H1 (cell line): ENCODE data around the gene FHIP1B. TPM values are rescaled to one million over a fixed set of nuclear protein-coding genes. Genes with fewer than 3 reads are reported as not detected.

Experiments
- CTCF ChIA-PET: fragments of 300-600 bp; sonication (Branson Sonifier 250); formaldehyde crosslinking; loops from one replicate; lab custom pipeline; 2021; ENCODE audit not compliant: partially characterized antibody; lab: Charles Lee
- POLR2A ChIA-PET: fragments of 300-600 bp; sonication (Branson Sonifier 250); formaldehyde crosslinking; loops from one replicate; lab custom pipeline; 2021; ENCODE audit warnings: inconsistent platforms; ENCODE audit not compliant: partially characterized antibody; lab: Charles Lee
- DNase-seq, 2 experiments: peaks; one replicate each; pipeline versions ENCODE4 v3.0.0 to v3.0.0-alpha.2; 2010 to 2022; ENCODE audit warnings: low spot score in 2 of 2, low read depth in 1 of 2, mixed read lengths in 1 of 2
- FAIRE-seq: peaks from 2 replicates; lab custom pipeline; 2011; peaks lifted over from hg19 to GRCh38; lab: Jason Lieb, UNC
- H2AFZ ChIP-seq: 2 replicates; pipeline ENCODE4 v1.8.1; 2012; ENCODE audit warnings: low read length, inconsistent platforms
- H2AK5ac ChIP-seq: 2 replicates; pipeline ENCODE4 v1.6.1; 2013; ENCODE audit warnings: low read depth, low read length
- H2BK120ac ChIP-seq: replicated peaks from 2 replicates; pipeline ENCODE3; 2013; ENCODE audit warnings: low read depth, low read length, inconsistent platforms
- H2BK12ac ChIP-seq: 2 replicates; pipeline ENCODE4 v1.6.1; 2013; ENCODE audit warnings: low read depth, low read length
- H2BK15ac ChIP-seq: 2 replicates; pipeline ENCODE4 v1.6.1; 2013; ENCODE audit warnings: low read length
- H2BK20ac ChIP-seq: 2 replicates; pipeline ENCODE4 v1.6.1; 2013; ENCODE audit warnings: low read length
- H2BK5ac ChIP-seq: 2 replicates; pipeline ENCODE4 v1.6.1; 2013; ENCODE audit warnings: low read depth, low read length
- H3K14ac ChIP-seq: 2 replicates; pipeline ENCODE4 v1.6.1; 2013; ENCODE audit warnings: inconsistent platforms; ENCODE audit not compliant: insufficient read length
- H3K18ac ChIP-seq: 2 replicates; pipeline ENCODE4 v1.6.1; 2013; ENCODE audit warnings: low read length; ENCODE audit errors: extremely low read depth
- H3K23ac ChIP-seq: 2 replicates; pipeline ENCODE4 v1.6.1; 2013; ENCODE audit warnings: inconsistent platforms; ENCODE audit not compliant: insufficient read length
- H3K23me2 ChIP-seq: 2 replicates; pipeline ENCODE4 v1.6.1; 2013; ENCODE audit warnings: low read depth, low read length
- H3K27ac ChIP-seq: 2 replicates; pipeline ENCODE4 v1.6.1; 2011; ENCODE audit warnings: low read depth, low read length, inconsistent platforms
- H3K27me3 ChIP-seq, 4 experiments: replicated peaks in 1 of 4; 1 replicate in 1 of 4; 2 replicates in 3 of 4; pipeline versions ENCODE4 v1.6.1 to v1.8.1; 2011 to 2013; ENCODE audit warnings: low read length in 3 of 4, mild to moderate bottlenecking in 3 of 4, inconsistent platforms in 2 of 4, mixed read lengths in 2 of 4, moderate library complexity in 1 of 4; ENCODE audit not compliant: control insufficient read depth in 3 of 4, insufficient read depth in 3 of 4; ENCODE audit errors: extremely low read depth in 1 of 4
- H3K36me3 ChIP-seq, 4 experiments: 2 replicates each; pipeline versions ENCODE4 v1.6.1 to v1.8.1; 2011 to 2013; ENCODE audit warnings: mild to moderate bottlenecking in 4 of 4, low read length in 3 of 4, moderate library complexity in 2 of 4, control low read depth in 1 of 4, inconsistent platforms in 1 of 4; ENCODE audit not compliant: insufficient read depth in 4 of 4, control insufficient read depth in 2 of 4
- H3K4ac ChIP-seq: replicated peaks from 2 replicates; pipeline ENCODE3; 2013; ENCODE audit warnings: low read length, low read depth, mixed read lengths, inconsistent platforms; ENCODE audit not compliant: insufficient read length
- H3K4me1 ChIP-seq, 4 experiments: replicated peaks in 1 of 4; 1 replicate in 1 of 4; 2 replicates in 3 of 4; pipeline versions ENCODE4 v1.6.1 to v1.8.1; 2011 to 2013; ENCODE audit warnings: low read length in 3 of 4, inconsistent platforms in 2 of 4, mixed read lengths in 1 of 4; ENCODE audit not compliant: insufficient read depth in 4 of 4, control insufficient read depth in 3 of 4
- H3K4me2 ChIP-seq, 2 experiments: 2 replicates each; pipeline versions ENCODE4 v1.6.1 to v1.8.1; 2011 to 2013; ENCODE audit warnings: low read depth in 2 of 2, low read length in 2 of 2, control low read depth in 1 of 2, inconsistent platforms in 1 of 2, mild to moderate bottlenecking in 1 of 2; ENCODE audit not compliant: insufficient read depth in 1 of 2
- H3K4me3 ChIP-seq, 4 experiments: fragments of 200-600, 300-600 bp in 1 of 4; sonication (generic), shearing (Covaris generic), sonication (Bioruptor Twin) in 1 of 4; 2 replicates each; pipeline versions ENCODE4 v1.5.1 to v1.8.1; 2011 to 2016; ENCODE audit warnings: low read length in 4 of 4, low read depth in 3 of 4, control low read depth in 2 of 4, inconsistent platforms in 2 of 4, mild to moderate bottlenecking in 2 of 4, mixed read lengths in 1 of 4, moderate library complexity in 1 of 4; ENCODE audit not compliant: insufficient read depth in 2 of 4; ENCODE audit errors: extremely low read depth in 1 of 4
- H3K56ac ChIP-seq: replicated peaks from 2 replicates; pipeline ENCODE3; 2013; ENCODE audit warnings: low read depth, mild to moderate bottlenecking, mixed read lengths, low read length, inconsistent platforms; ENCODE audit not compliant: insufficient read length
- H3K79me1 ChIP-seq: 2 replicates; pipeline ENCODE4 v1.6.1; 2013; ENCODE audit warnings: low read depth, low read length, control low read depth
- H3K79me2 ChIP-seq, 2 experiments: 2 replicates each; pipeline versions ENCODE4 v1.6.1 to v1.8.1; 2012 to 2013; ENCODE audit warnings: low read length in 2 of 2, mild to moderate bottlenecking in 2 of 2, inconsistent platforms in 1 of 2; ENCODE audit not compliant: insufficient read depth in 2 of 2, control insufficient read depth in 1 of 2
- H3K9ac ChIP-seq, 4 experiments: replicated peaks in 1 of 4; 1 replicate in 1 of 4; 2 replicates in 3 of 4; pipeline versions ENCODE4 v1.6.1 to v1.8.1; 2011 to 2013; ENCODE audit warnings: low read depth in 3 of 4, low read length in 3 of 4, control low read depth in 2 of 4, mild to moderate bottlenecking in 2 of 4, moderate library complexity in 2 of 4, inconsistent platforms in 1 of 4; ENCODE audit errors: extremely low read depth in 1 of 4
- H3K9me3 ChIP-seq, 2 experiments: 2 replicates each; pipeline versions ENCODE4 v1.6.1 to v1.8.1; 2012 to 2013; ENCODE audit warnings: mild to moderate bottlenecking in 2 of 2, moderate library complexity in 2 of 2, control low read depth in 1 of 2, inconsistent platforms in 1 of 2, low read depth in 1 of 2, low read length in 1 of 2, mixed read lengths in 1 of 2; ENCODE audit not compliant: insufficient read depth in 2 of 2
- H4K20me1 ChIP-seq, 2 experiments: replicated peaks in 1 of 2; 2 replicates each; pipeline versions ENCODE3 to v1.8.1; 2011 to 2013; ENCODE audit warnings: inconsistent platforms in 2 of 2, low read length in 2 of 2, mild to moderate bottlenecking in 1 of 2; ENCODE audit not compliant: insufficient read depth in 2 of 2, control insufficient read depth in 1 of 2
- H4K5ac ChIP-seq: 2 replicates; pipeline ENCODE4 v1.6.1; 2013; ENCODE audit warnings: low read length, low read depth, mixed read lengths, inconsistent platforms; ENCODE audit not compliant: insufficient read length
- H4K8ac ChIP-seq: 2 replicates; pipeline ENCODE4 v1.8.0; 2013; ENCODE audit warnings: mild to moderate bottlenecking, moderate library complexity, low read length, inconsistent platforms; ENCODE audit not compliant: insufficient read depth; ENCODE audit errors: extremely low read depth
- H4K91ac ChIP-seq: replicated peaks from 2 replicates; pipeline ENCODE3; 2013; ENCODE audit warnings: low read length, mixed read lengths, inconsistent platforms; ENCODE audit not compliant: insufficient read length
- SIX5 ChIP-seq: IDR thresholded peaks from 2 replicates; pipeline ENCODE4 v1.6.1; 2011; ENCODE audit warnings: mild to moderate bottlenecking, low read depth, low read length
- WGBS, 2 experiments: shearing (Covaris generic) in 1 of 2; methylation state at CpG; one replicate each; pipeline versions ENCODE4 v1.1.6 to v1.1.7; 2013 to 2015; ENCODE audit warnings: low lambda C conversion rate in 2 of 2, mixed read lengths in 2 of 2, inconsistent platforms in 1 of 2, low coverage in 1 of 2, missing lambda C conversion rate in 1 of 2; ENCODE audit not compliant: insufficient replicate concordance in 2 of 2, insufficient coverage in 1 of 2, insufficient read length in 1 of 2; ENCODE audit errors: extremely low coverage in 1 of 2, missing lambda C conversion rate in 1 of 2; 5-methylcytosine and 5-hydroxymethylcytosine counted together
- polyA plus RNA-seq, 7 experiments: library from polyadenylated mRNA; depleted of rRNA in 3 of 7; stranded (reverse) in 5 of 7; unstranded in 2 of 7; fragments of >200 nt in 5 of 7; fragments of 200-250 nt in 2 of 7; gene quantifications; 1 replicate in 5 of 7; 2 replicates in 1 of 7; 4 replicates in 1 of 7; pipeline versions ENCODE4 v1.2.1 to v1.2.3, GENCODE V29; 2011 to 2013; ENCODE audit warnings: missing spikeins in 2 of 7, mixed read lengths in 2 of 7
- total RNA-seq: library from RNA; stranded (reverse); fragmentation: NEBNext Ultra II Directional; extraction: Animal tissue kit (Norgen Biotek cat#: 25700); gene quantifications from 2 replicates; pipeline ENCODE4 v1.2.1, GENCODE V29; 2021

FHIP1B gene
- total and polyA plus RNA-seq, 2 of the 8 experiments (the other 6 are each of a cell fraction or from before 2014, with no cell fraction given) = 16.8 to 41.9 TPM

GRCh38 chr11:6196396-6196795, 38.0 kb downstream of the FHIP1B start:
- Histone ChIP-seq H3K4me2 (no peak overlapping the region), H3K9ac (no peak overlapping the region), H4K8ac (no peak overlapping the region), H3K27ac (no peak overlapping the region), H4K91ac (no peak overlapping the region), H3K79me2 (no peaks in the 10 kb centered on the region), H2BK20ac (no peak overlapping the region), H4K5ac (no peak overlapping the region), H3K36me3 (no peaks in the 10 kb centered on the region; a peak in 1 of 8 replicates), H3K4ac (no peak overlapping the region), H2AFZ (no peak overlapping the region), H2BK15ac (no peak overlapping the region)
- CTCF ChIA-PET = interaction anchor here (1.2 kb wide), 1 partner anchor 54 kb away, joined by 3 read pairs; no protein-coding TSS in a partner anchor
- no peak for DNase-seq
- TF ChIP-seq SIX5 = no peak
- TF ChIP-seq, all 59 proteins: peak for 0
- Histone ChIP-seq H3K14ac (no peak overlapping the region), H3K79me1 (no peaks in the 10 kb centered on the region), H3K4me3 (no peak overlapping the region), H3K27me3 (no peaks in the 10 kb centered on the region), H3K18ac (no peak overlapping the region), H3K23ac (no peak overlapping the region), H2AK5ac (no peak overlapping the region), H3K4me1 (peaks cover 0 to 3% (median 1%) of the 10 kb centered on the region in 4 experiments; a peak in 2 of 7 replicates), H3K23me2 (no peaks in the 10 kb centered on the region), H3K9me3 (no peaks in the 10 kb centered on the region; a peak in 1 of 4 replicates), H4K20me1 (no peaks in the 10 kb centered on the region), H2BK120ac (no peak overlapping the region), H3K56ac (no peak overlapping the region), H2BK12ac (no peak overlapping the region), H2BK5ac (no peak overlapping the region)
- no peak for FAIRE-seq
- 64% methylated on average over 4 of the region's 4 CpGs; no CpG with 5 or more reads in 1 of the 2 experiments for WGBS, 2 experiments
- POLR2A ChIA-PET = no interaction called here
